Measurements from ENCODE around the gene TSPAN4. TPM values are rescaled to one million over a fixed set of nuclear protein-coding genes. Genes with fewer than 3 reads are reported as not detected.
A peak's percentile ranks its signal among the peaks of the same experiment; 100 is the strongest.

TSPAN4 gene
- total and polyA plus RNA-seq, 8 donors, result 10.5 to 116 (median 28.4) TPM

GRCh38 chr11:809287-810039 lies 33.2 kb upstream of the TSPAN4 start, which contains the start of gene RPLP2:
TSS of gene RPLP2 (plus strand) at chr11:809967. CDS start at chr11:810235, 268 bp downstream.
- TF ChIP-seq POLR2A (IDR thresholded peaks at IDR 0.05) (peak in 2 of 4 donors; percentile 55 to 85), EP300 (IDR thresholded peaks at IDR 0.05) (peak; percentile 59), CTCF (IDR thresholded peaks at IDR 0.05) (no peak), POLR2AphosphoS5 (IDR thresholded peaks at IDR 0.05) (peak; percentile 95 to 98 (median 98))
- 0 to 1% (median 1%) methylated on average over 1 to 81 of the region's 81 CpGs for WGBS, 5 donors
- H3K4me1 ChIP-seq, result peaks cover 37 to 56% (median 50%) of the 10 kb centered on the region in 4 donors
- intact Hi-C loops (cut with DNase I; ENCODE audit: low total_unique reads), result no loop called here
- no peaks in the 10 kb centered on the region for H3K9me3 ChIP-seq
- H3K36me3 ChIP-seq, result peaks cover 23 to 34% (median 32%) of the 10 kb centered on the region in 4 donors
- peak within 1 kb of the TSS; percentile 83 to 98 (median 92) for H3K4me3 ChIP-seq
- peak; percentile 99 for DNase-seq
- H3K27ac ChIP-seq, result peak within 1 kb of the TSS; percentile 89 to 99 (median 98)
- no peaks in the 10 kb centered on the region for H3K27me3 ChIP-seq

- Histone ChIP-seq H3K36me3 (peaks cover 23 to 40% (median 37%) of the 10 kb centered on the region in 4 donors), H3K9me3 (no peaks in the 10 kb centered on the region), H3K27me3 (no peaks in the 10 kb centered on the region), H3K27ac (peak overlapping the region; percentile 89 to 99 (median 98)), H3K4me1 (peaks cover 33 to 50% (median 44%) of the 10 kb centered on the region in 4 donors), H3K4me3 (peak overlapping the region; percentile 83 to 98 (median 92))
- intact Hi-C loops (cut with DNase I; ENCODE audit: low total_unique reads), result no loop called here
- TF ChIP-seq CTCF (IDR thresholded peaks at IDR 0.05) (peak in 1 of 7 experiments; percentile 15), POLR2AphosphoS5 (IDR thresholded peaks at IDR 0.05) (no peak), POLR2A (IDR thresholded peaks at IDR 0.05) (peak in 1 of 4 donors; percentile 42)
- no peak for DNase-seq
- 0 to 1% (median 0%) methylated on average over 18 to 55 of the region's 55 CpGs for WGBS, 5 donors
These were observed 32.5 kb upstream of the TSPAN4 start for GRCh38 chr11:810040-810567.

GRCh38 chr11:811446-812245 lies 31.0 kb upstream of the TSPAN4 start:
- no peaks in the 10 kb centered on the region for H3K9me3 ChIP-seq
- peaks cover 23 to 48% (median 42%) of the 10 kb centered on the region in 4 donors for H3K36me3 ChIP-seq
- no peaks in the 10 kb centered on the region for H3K27me3 ChIP-seq
- peak overlapping the region in 4 of 5 donors; percentile 7 to 98 (median 98) for H3K27ac ChIP-seq
- no peak for DNase-seq
- intact Hi-C loops (cut with DNase I; ENCODE audit: low total_unique reads), result no loop called here
- peak overlapping the region in 2 of 4 donors; percentile 83 to 98 for H3K4me3 ChIP-seq
- peaks cover 23 to 40% (median 35%) of the 10 kb centered on the region in 4 donors for H3K4me1 ChIP-seq
- WGBS, 5 donors, result 41 to 55% (median 47%) methylated on average over 7 to 14 of the region's 14 CpGs
- TF ChIP-seq CTCF (IDR thresholded peaks at IDR 0.05) (no peak), EP300 (IDR thresholded peaks at IDR 0.05) (no peak), POLR2AphosphoS5 (IDR thresholded peaks at IDR 0.05) (no peak), POLR2A (IDR thresholded peaks at IDR 0.05) (no peak)

- no peak for TF ChIP-seq EP300 (IDR thresholded peaks at IDR 0.05)
- TF ChIP-seq CTCF (IDR thresholded peaks at IDR 0.05), result no peak
- no peak for TF ChIP-seq POLR2A (IDR thresholded peaks at IDR 0.05)
- TF ChIP-seq POLR2AphosphoS5 (IDR thresholded peaks at IDR 0.05), result no peak
- DNase-seq, result no peak
- Histone ChIP-seq H3K4me3 (no peak overlapping the region), H3K9me3 (no peaks in the 10 kb centered on the region), H3K27ac (peak overlapping the region in 2 of 5 donors; percentile 98), H3K27me3 (no peaks in the 10 kb centered on the region), H3K36me3 (peaks cover 23 to 48% (median 42%) of the 10 kb centered on the region in 4 donors), H3K4me1 (peaks cover 23 to 37% (median 35%) of the 10 kb centered on the region in 4 donors)
- WGBS, 5 donors, result 78 to 90% (median 85%) methylated on average over 3 of the region's 3 CpGs
- intact Hi-C loops (cut with DNase I; ENCODE audit: low total_unique reads), result no loop called here
These were observed 30.3 kb upstream of the TSPAN4 start for GRCh38 chr11:812390-812789.

Data from stomach (tissue), 9 donors.